ENCODE results near the gene HLX. TPM values are rescaled to one million over a fixed set of nuclear protein-coding genes. Genes with fewer than 3 reads are reported as not detected.

HLX gene
- polyA plus RNA-seq, 10 donors, result 14.6 to 22.4 (median 18.0) TPM

GRCh38 chr1:220892997-220893700 is 13.9 kb downstream of the HLX start:
- DNase-seq, result peak in 1 of 3 donors; percentile 31

- no peak for DNase-seq
These were observed 14.4 kb downstream of the HLX start for GRCh38 chr1:220893701-220894024.

DNA sequence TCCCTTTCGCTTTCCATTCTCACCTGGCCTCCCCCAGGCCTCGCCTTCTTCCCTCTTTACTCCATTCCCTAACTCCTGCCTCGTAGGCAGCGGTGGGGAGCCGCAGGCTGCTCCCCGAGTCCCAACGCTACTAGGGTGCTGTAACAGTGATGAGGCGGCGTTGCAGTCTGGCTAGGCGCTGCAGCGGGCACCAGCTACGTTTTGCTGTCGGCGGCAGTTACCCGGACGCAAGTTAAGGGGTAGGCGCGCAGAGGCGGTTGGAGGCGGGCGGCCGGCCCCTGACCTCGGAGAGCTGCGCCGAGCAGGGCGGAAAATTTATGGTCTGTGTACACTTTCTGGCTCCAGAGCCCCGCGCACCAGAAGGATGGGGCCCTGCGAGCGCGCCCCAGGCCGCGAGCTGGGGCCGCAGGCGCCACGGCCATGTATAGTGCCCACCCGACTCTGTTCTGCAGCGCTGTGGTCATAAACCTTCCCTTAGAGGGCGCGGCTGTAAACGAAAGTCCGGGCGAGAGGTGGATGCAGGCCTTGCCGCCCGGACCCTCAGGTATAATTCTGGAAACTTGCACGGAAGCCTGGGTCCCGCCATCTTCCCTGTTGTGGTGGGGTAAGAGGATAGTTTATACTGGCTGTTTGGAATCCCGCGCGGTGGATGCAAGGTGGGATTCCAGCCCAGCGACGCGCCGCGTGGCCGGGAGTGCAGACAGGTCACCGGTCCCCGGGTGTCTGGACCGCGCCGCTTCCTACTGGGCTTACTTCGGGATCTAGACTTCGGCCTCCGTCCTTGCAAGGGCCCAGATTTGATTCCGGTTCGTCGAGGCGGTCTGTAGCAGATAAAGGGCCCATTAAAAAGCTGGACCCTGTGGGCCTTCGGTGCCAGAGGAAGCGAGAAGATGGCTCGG is 15.0 kb downstream of the HLX start:
- peak in 1 of 3 donors; percentile 42 for DNase-seq

DNA sequence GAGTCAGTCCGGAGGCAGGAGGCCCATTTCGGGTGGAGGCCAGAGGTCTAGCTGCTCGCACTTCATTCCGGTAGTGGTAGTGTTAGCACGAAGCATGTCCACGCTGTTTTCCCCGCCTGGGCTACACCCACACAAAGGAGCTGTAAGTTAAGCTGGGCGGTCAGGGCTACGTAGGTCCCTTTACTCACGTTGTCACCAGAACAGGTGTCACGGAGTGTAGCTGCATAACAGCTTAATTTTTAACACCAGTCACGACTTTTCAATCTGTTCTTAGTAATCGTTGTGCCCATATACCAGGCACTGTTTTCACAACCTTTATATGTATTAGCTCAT is 15.6 kb downstream of the HLX start:
- peak in 1 of 3 donors; percentile 16 for DNase-seq

GRCh38 chr1:220895412-220895946 is 16.2 kb downstream of the HLX start:
- peak in 1 of 3 donors; percentile 36 for DNase-seq

- peak in 1 of 3 donors; percentile 49 for DNase-seq
These were observed 16.8 kb downstream of the HLX start for GRCh38 chr1:220896092-220896491.

GRCh38 chr1:220900842-220901241 is 21.6 kb downstream of the HLX start:
- no peak for DNase-seq

DNA sequence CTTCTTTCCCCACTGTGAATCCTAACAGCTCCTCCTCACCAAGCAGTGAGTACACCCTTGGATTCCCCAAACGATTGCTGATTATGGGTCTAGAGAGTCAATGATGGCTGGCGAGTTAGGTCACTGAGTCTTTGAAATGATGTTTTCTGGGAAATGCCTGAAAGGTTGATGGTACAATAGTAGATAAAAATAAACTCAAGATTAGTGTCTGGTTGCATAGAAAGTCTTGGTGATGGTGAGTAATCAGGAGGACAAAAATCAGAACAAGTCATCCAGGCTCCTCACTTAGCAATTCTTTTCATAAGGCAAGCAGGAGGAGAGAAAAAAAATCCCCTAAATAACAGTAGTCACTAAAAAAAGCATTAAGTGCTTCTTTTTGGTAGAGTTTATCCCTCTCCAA is 22.6 kb downstream of the HLX start:
- DNase-seq, result no peak

DNA sequence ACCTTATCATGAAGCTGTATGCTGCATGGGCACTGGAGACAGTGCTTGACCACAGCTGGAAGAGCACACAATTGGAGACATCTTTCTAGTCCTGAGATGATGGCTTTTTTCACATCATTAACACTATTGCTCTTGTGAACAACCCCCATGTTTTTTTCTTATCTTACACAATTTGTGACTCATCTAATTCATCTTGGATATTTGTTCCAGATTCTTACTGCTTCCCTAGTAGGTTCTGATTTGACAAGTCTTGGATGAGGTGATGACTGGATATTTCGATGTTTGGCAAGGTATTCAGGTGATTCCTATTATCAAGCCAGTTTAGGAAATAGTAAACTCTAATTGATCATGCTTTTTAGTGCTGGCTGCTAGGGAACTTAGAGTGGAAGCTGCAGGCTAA is 23.7 kb downstream of the HLX start:
- no peak for DNase-seq

DNA sequence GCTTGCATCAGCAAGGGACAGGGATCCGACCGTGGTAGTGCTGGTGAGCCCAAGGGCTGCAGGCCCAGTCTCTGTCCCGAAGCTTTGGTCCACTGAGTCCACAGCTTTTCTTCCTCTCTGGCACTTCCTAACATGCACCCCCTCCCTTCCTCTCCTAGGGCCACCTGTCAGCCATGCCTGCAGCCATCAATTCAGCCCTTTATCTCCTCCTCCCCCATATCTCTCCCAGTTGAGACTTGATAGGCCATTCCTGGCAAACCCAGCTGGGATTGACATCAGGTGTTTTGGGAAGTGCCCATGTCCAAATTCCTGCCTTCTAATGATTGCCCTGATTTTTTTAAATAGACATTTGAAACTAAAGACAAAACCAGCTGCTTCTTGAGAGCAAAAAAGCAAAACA is 25.6 kb downstream of the HLX start:
- peak in 1 of 3 donors; percentile 14 for DNase-seq

- peak in 1 of 3 donors; percentile 23 for DNase-seq
These were observed 26.7 kb downstream of the HLX start for GRCh38 chr1:220905650-220906560.

GRCh38 chr1:220906561-220907334 is 27.5 kb downstream of the HLX start:
- no peak for DNase-seq

- DNase-seq, result peak in 1 of 3 donors; percentile 52
These were observed 29.5 kb downstream of the HLX start for GRCh38 chr1:220908757-220909156.

DNA sequence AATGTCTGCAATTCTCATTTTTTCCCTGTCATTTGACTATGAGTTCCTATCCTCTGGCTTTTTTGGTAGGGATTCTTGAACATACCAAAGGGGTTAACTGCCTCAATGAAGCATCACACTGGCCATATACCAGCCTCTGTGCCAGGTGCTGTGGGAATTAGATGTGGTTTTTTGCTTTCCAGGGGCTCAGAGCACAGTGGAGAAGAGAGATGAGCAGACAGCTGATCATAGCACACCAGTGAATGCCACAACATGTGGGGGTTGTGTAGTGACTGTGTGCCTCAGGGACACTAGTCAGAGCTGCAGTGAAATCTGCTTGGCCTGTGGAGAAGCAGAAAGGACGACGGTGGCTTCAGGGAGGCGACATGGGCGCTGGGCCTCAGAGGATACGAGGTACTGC is 30.8 kb downstream of the HLX start:
- no peak for DNase-seq

GRCh38 chr1:220914283-220915116 is 35.3 kb downstream of the HLX start:
- peak in 1 of 3 donors; percentile 26 for DNase-seq

DNA sequence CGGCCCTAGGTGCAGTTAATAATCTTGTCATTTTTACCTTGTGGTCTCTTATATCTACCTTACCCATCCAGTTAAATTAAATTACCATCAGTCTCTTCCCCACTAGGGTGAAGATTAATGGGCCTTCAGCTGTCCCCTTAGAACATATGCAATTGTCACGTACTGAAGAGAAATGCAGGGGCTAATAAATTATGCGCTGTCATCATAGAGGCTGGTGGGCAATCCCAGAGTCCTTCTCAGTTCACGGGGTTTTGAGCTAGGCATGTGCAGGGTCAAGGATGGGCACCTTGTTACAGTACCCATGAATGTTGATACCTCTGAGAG is 35.8 kb downstream of the HLX start:
- DNase-seq, result no peak

DNA sequence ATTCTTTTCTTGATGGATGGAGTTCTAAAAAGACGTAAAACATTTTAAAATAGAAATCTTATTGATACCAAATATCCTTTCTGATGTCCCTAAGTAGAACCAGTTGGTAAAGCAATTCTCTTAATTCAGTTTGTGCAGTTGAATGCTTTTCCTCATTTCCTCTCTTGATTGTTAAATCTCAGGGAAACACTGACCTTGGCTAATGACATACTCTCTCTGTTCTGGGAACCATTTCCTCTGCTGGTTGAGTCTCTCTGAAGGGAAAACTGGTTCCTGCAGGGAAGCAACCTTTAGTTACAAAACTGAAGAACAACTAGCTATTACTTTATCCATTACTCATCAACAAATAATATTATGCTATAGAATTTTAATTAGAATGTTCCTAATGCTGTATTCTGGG is 36.7 kb downstream of the HLX start:
- DNase-seq, result no peak

DNA sequence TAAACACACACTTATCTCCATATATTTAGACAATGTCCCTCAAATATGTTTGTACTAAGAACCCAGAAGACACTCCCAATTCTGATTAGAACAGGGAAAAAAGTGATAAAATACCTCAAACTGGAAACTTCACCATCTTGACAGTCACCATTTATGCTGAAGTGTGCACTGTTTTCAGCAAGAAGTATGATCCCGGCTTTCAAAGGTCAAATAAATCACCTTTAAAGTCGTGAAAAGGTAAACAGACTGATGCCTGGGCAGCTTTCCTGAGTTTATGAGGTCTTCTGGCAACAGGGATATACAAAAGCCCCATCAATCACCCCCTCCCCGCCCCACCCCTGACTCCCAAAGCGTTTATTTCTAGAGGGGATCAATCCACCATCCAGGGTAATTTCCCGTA is 37.9 kb downstream of the HLX start:
- no peak for DNase-seq

- DNase-seq, result no peak
These were observed 38.4 kb downstream of the HLX start for GRCh38 chr1:220917535-220918209.
